Measurements from ENCODE around the gene MAGEA11.

The MAGEA11 gene, protein sequence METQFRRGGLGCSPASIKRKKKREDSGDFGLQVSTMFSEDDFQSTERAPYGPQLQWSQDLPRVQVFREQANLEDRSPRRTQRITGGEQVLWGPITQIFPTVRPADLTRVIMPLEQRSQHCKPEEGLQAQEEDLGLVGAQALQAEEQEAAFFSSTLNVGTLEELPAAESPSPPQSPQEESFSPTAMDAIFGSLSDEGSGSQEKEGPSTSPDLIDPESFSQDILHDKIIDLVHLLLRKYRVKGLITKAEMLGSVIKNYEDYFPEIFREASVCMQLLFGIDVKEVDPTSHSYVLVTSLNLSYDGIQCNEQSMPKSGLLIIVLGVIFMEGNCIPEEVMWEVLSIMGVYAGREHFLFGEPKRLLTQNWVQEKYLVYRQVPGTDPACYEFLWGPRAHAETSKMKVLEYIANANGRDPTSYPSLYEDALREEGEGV

DNA sequence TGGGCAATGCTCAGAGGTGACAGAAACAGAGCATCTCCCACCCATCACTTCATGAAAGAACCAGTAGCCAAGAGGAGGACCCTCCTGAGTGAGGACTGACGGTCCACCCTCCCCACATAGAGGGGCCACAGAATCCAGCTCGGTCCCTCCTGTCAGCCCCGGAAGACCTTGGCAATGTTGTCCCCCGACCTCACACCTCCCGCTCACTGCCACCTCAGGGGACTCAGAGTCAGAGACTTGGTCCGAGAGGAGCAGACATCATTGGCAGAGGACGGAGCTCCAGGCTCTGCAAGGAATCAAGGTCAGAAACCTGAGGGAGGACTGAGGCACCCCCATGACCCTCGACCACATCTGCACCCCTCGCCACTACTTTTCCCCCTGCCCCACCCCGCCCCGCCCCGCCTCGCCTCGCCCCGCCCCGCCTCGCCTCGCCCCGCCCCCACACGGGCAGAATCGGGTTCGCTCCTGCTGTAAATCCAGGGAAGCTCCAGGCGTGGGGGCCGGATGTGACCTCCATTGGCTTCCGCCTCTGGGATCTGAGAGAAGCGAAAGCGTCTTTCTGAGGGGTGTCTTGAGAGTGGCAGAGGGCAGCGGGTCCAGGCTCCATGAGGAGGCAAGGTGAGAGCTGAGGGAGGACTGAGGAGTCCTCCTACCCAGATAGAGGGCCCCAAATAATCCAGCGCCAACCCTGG lies at the start of gene MAGEA11:
Gene MAGEA11, plus strand, starts transcription at position 516 of the 692 bp plus-strand sequence. CDS start 1,100 bp downstream, outside the sequence.
- TF ChIP-seq EP300 (IDR thresholded peaks at IDR 0.05; ENCODE audit: borderline replicate concordance) (no peak), CREB1 (IDR thresholded peaks at IDR 0.05; ENCODE audit: low read depth) (no peak), RAD21 (IDR thresholded peaks at IDR 0.05; ENCODE audit: low read depth) (no peak), TEAD4 (IDR thresholded peaks at IDR 0.05) (no peak), YY1 (IDR thresholded peaks at IDR 0.05; ENCODE audit: low read depth) (no peak), EGR1 (IDR thresholded peaks at IDR 0.05) (no peak), ZBTB7A (IDR thresholded peaks at IDR 0.05; ENCODE audit: low read depth) (no peak), CEBPB (IDR thresholded peaks at IDR 0.05) (no peak), NFIC (IDR thresholded peaks at IDR 0.05) (no peak), FOXM1 (IDR thresholded peaks at IDR 0.05; ENCODE audit: borderline replicate concordance, low read depth) (no peak), TCF12 (IDR thresholded peaks at IDR 0.05; ENCODE audit: low read depth) (no peak)
- TF ChIP-seq, protein P1, sequence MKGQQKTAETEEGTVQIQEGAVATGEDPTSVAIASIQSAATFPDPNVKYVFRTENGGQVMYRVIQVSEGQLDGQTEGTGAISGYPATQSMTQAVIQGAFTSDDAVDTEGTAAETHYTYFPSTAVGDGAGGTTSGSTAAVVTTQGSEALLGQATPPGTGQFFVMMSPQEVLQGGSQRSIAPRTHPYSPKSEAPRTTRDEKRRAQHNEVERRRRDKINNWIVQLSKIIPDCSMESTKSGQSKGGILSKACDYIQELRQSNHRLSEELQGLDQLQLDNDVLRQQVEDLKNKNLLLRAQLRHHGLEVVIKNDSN (IDR thresholded peaks at IDR 0.05), result no peak
- TF ChIP-seq, protein P2, sequence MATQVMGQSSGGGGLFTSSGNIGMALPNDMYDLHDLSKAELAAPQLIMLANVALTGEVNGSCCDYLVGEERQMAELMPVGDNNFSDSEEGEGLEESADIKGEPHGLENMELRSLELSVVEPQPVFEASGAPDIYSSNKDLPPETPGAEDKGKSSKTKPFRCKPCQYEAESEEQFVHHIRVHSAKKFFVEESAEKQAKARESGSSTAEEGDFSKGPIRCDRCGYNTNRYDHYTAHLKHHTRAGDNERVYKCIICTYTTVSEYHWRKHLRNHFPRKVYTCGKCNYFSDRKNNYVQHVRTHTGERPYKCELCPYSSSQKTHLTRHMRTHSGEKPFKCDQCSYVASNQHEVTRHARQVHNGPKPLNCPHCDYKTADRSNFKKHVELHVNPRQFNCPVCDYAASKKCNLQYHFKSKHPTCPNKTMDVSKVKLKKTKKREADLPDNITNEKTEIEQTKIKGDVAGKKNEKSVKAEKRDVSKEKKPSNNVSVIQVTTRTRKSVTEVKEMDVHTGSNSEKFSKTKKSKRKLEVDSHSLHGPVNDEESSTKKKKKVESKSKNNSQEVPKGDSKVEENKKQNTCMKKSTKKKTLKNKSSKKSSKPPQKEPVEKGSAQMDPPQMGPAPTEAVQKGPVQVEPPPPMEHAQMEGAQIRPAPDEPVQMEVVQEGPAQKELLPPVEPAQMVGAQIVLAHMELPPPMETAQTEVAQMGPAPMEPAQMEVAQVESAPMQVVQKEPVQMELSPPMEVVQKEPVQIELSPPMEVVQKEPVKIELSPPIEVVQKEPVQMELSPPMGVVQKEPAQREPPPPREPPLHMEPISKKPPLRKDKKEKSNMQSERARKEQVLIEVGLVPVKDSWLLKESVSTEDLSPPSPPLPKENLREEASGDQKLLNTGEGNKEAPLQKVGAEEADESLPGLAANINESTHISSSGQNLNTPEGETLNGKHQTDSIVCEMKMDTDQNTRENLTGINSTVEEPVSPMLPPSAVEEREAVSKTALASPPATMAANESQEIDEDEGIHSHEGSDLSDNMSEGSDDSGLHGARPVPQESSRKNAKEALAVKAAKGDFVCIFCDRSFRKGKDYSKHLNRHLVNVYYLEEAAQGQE (IDR thresholded peaks at IDR 0.05; ENCODE audit: low read depth), result no peak
- TF ChIP-seq, protein P3, sequence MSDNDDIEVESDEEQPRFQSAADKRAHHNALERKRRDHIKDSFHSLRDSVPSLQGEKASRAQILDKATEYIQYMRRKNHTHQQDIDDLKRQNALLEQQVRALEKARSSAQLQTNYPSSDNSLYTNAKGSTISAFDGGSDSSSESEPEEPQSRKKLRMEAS (IDR thresholded peaks at IDR 0.05), result no peak

DNA sequence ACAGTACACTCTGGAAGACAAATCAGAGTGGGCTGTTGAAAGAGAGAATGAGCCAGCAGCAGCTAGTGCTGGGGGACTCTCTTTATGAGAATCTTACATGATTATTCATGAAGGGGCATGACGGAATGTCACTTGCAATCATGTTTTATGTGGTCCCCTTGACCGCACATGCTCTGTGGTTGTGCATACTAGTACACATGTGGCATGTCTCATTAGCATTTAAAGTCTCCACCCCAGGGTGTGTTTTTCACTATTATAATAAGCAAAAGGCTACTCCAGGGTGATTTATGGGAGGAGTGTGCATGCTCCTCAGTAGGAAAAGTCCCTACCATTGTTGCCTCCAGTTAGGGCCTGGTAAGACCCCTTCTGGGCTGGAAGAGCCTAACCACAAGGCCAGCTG lies 30.7 kb upstream of the MAGEA11 start:
- no peak for TF ChIP-seq YY1 (IDR thresholded peaks at IDR 0.05; ENCODE audit: low read depth)
- no peak for TF ChIP-seq TAF1 (IDR thresholded peaks at IDR 0.05; ENCODE audit: low read depth)

DNA sequence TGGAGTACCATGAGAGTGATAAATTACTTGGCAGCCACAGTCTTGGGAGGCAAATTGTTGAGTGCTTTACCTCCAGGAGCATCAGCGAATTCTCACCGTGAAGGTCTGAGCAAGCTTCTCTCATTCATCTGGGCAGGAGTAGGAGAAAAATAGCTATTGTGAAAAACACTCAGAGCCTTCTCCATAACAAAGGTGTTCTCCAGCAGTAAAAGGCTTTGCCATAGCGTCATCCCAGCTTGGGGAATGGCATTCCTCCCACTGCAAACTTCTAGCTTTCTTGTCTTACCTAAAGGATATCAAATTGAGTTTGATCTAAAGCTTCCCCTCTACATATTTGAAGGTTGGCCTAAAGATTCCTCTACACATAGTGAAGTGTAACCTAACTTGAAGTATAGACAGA lies 29.8 kb upstream of the MAGEA11 start:
- TF ChIP-seq EP300 (IDR thresholded peaks at IDR 0.05; ENCODE audit: borderline replicate concordance) (no peak), TAF1 (IDR thresholded peaks at IDR 0.05; ENCODE audit: low read depth) (no peak), FOXM1 (IDR thresholded peaks at IDR 0.05; ENCODE audit: borderline replicate concordance, low read depth) (no peak), CEBPB (IDR thresholded peaks at IDR 0.05) (no peak)
- TF ChIP-seq, protein P3 (IDR thresholded peaks at IDR 0.05), result no peak
- TF ChIP-seq, protein P1 (IDR thresholded peaks at IDR 0.05), result no peak

DNA sequence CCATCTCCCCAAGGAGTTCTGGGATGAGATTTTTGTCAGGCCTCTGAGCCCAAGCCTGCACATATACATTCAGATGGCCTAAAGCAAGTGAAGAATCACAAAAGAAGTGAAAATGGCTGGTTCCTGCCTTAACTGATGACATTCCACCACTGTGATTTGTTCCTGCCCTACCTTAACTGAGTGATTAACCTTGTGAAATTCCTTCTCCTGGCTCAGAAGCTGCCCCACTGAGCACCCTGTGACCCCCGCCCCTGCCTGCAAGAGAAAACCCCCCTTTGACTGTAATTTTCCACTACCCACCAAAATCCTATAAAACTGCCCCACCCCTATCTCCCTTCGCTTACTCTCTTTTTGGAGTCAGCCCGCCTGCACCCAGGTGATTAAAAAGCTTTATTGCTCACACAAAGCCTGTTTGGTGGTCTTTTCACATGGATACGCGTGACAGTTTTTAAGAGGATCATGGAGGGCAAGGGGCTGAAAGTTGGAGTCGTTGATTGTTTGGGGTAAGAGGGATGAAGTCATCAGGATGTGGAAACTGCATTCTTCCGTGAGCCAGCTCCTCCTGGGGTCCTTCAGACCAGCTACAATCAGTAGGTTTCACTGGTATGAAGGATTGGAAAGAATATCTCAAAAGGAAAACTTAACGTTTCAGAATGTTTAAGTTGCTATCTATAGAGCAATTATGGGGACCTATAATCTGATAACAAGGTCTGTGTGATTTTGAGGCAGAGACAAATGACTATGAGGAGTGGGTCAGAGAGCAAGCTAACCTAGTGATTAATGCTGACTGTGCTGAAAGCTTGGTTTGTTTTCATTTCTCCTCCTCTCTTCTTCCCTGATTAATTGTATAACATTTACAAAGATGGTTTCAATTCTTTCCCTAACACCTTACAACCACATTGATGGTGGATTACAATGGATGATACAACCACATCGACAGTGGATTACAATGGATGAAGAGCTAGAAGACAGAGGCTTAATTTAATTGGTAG lies 28.6 kb upstream of the MAGEA11 start:
- TF ChIP-seq ZBTB7A (IDR thresholded peaks at IDR 0.05; ENCODE audit: low read depth) (no peak), EGR1 (IDR thresholded peaks at IDR 0.05) (no peak), CREB1 (IDR thresholded peaks at IDR 0.05; ENCODE audit: low read depth) (no peak)
- TF ChIP-seq, protein P1 (IDR thresholded peaks at IDR 0.05), result no peak

DNA sequence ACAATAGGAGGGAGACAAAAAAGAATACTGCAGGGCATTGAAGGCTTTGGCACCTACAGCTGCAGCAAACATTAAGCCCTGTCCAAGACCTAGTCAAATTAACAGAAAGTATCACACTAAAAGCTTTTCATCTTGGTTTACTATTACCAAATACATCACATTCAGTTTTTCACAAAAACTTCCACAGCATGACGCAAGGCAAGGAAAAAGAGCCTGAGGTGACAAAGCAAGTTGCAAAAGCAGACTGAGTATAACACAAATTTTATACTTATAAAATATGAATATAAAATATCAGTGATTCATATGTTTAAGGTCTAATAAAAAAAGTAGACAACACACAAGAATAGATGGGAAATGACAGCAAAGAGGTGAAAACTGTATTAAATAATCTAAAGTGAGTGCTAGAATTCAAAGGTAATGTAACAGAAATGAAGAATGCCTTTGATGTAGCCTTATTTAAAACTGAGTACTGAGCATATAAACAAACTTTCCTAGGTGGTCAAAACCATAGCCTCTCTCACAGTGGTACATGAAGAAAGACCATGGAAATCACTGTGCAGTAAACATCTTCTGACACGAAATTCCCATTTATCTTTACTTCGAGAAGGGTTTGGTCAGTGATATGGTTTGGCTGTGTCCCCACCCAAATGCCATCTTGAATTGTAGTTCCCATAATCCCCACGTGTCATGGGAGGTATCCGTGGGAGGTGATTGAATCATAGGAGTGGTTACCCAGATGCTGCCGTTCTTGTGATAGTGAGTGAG lies 27.7 kb upstream of the MAGEA11 start:
- no peak for TF ChIP-seq ZBTB7A (IDR thresholded peaks at IDR 0.05; ENCODE audit: low read depth)
- no peak for TF ChIP-seq FOXM1 (IDR thresholded peaks at IDR 0.05; ENCODE audit: borderline replicate concordance, low read depth)
- no peak for TF ChIP-seq EP300 (IDR thresholded peaks at IDR 0.05; ENCODE audit: borderline replicate concordance)
- TF ChIP-seq TEAD4 (IDR thresholded peaks at IDR 0.05), result no peak
- TF ChIP-seq RAD21 (IDR thresholded peaks at IDR 0.05; ENCODE audit: low read depth), result no peak
- TF ChIP-seq, protein P1 (IDR thresholded peaks at IDR 0.05), result no peak
- TF ChIP-seq EGR1 (IDR thresholded peaks at IDR 0.05), result no peak
- TF ChIP-seq TAF1 (IDR thresholded peaks at IDR 0.05; ENCODE audit: low read depth), result no peak
- TF ChIP-seq YY1 (IDR thresholded peaks at IDR 0.05; ENCODE audit: low read depth), result no peak
- TF ChIP-seq CEBPB (IDR thresholded peaks at IDR 0.05), result no peak
- TF ChIP-seq NFIC (IDR thresholded peaks at IDR 0.05), result no peak
- TF ChIP-seq, protein P3 (IDR thresholded peaks at IDR 0.05), result no peak
- no peak for TF ChIP-seq TCF12 (IDR thresholded peaks at IDR 0.05; ENCODE audit: low read depth)
- TF ChIP-seq CREB1 (IDR thresholded peaks at IDR 0.05; ENCODE audit: low read depth), result no peak
- TF ChIP-seq, protein P2 (IDR thresholded peaks at IDR 0.05; ENCODE audit: low read depth), result no peak
